Fibroblast of lung (primary cell): ENCODE data around the gene PHLDB3. TPM values are rescaled to one million over a fixed set of nuclear protein-coding genes. Genes with fewer than 3 reads are reported as not detected.
A peak's percentile ranks its signal among the peaks of the same experiment; 100 is the strongest.

Source experiments
- DNase-seq, 2 donors: peaks; one replicate each; pipeline versions ENCODE4 v3.0.0 to v3.0.0-alpha.2; 2010; ENCODE audit warnings: low read depth in 2 of 2
- H2AFZ ChIP-seq: 2 replicates; pipeline ENCODE4 v1.5.1; 2012; ENCODE audit warnings: low read length, control low read depth, inconsistent platforms
- H3K27ac ChIP-seq: 2 replicates; pipeline ENCODE4 v1.5.1; 2011; ENCODE audit warnings: low read length, control low read depth; ENCODE audit not compliant: insufficient read depth
- H3K27me3 ChIP-seq: 2 replicates; pipeline ENCODE4 v1.5.1; 2011; ENCODE audit warnings: mild to moderate bottlenecking, low read length; ENCODE audit not compliant: control insufficient read depth, insufficient read depth
- H3K36me3 ChIP-seq: 2 replicates; pipeline ENCODE4 v1.5.1; 2011; ENCODE audit warnings: low read length; ENCODE audit not compliant: control insufficient read depth, insufficient read depth
- H3K4me1 ChIP-seq: 2 replicates; pipeline ENCODE4 v1.5.1; 2011; ENCODE audit warnings: low read length; ENCODE audit not compliant: control insufficient read depth, insufficient read depth; ENCODE audit errors: extremely low read depth
- H3K4me2 ChIP-seq: 2 replicates; pipeline ENCODE4 v1.5.1; 2011; ENCODE audit warnings: low read length, control low read depth; ENCODE audit not compliant: insufficient read depth; ENCODE audit errors: extremely low read depth
- H3K4me3 ChIP-seq, 4 experiments: fragments of 200-600 bp in 1 of 4; sonication (generic) in 1 of 4; replicated peaks in 1 of 4; 2 replicates each; pipeline ENCODE4 v1.5.1; 2011 to 2016; ENCODE audit warnings: low read length in 4 of 4, low read depth in 3 of 4, mild to moderate bottlenecking in 3 of 4, control low read depth in 2 of 4, inconsistent platforms in 1 of 4, mixed read lengths in 1 of 4; ENCODE audit not compliant: insufficient read depth in 1 of 4; ENCODE audit errors: control extremely low read depth in 1 of 4
- H3K79me2 ChIP-seq: 2 replicates; pipeline ENCODE4 v1.5.1; 2012; ENCODE audit warnings: mild to moderate bottlenecking, low read length, inconsistent platforms; ENCODE audit not compliant: control insufficient read depth, insufficient read depth
- H3K9ac ChIP-seq: 2 replicates; pipeline ENCODE4 v1.5.1; 2011; ENCODE audit warnings: mild to moderate bottlenecking, low read length, control low read depth; ENCODE audit not compliant: insufficient read depth
- H3K9me3 ChIP-seq: 2 replicates; pipeline ENCODE4 v1.5.1; 2012; ENCODE audit warnings: low read depth, low read length; ENCODE audit not compliant: control insufficient read depth, insufficient read depth
- H4K20me1 ChIP-seq: 2 replicates; pipeline ENCODE4 v1.5.1; 2011; ENCODE audit warnings: low read length; ENCODE audit not compliant: control insufficient read depth, insufficient read depth; ENCODE audit errors: extremely low read depth
- EZH2 ChIP-seq: IDR thresholded peaks from 2 replicates; pipeline ENCODE4 v1.5.1; 2012; ENCODE audit warnings: low read length, control low read depth, mild to moderate bottlenecking; ENCODE audit errors: missing control alignments
- polyA plus RNA-seq, 2 donors: library from polyadenylated mRNA; depleted of rRNA in 1 of 2; stranded (reverse) in 1 of 2; unstranded in 1 of 2; fragments of >200 nt; gene quantifications; 2 replicates each; pipeline ENCODE4 v1.2.1, GENCODE V29; 2011 to 2012; ENCODE audit warnings: missing spikeins in 1 of 2
- total RNA-seq: library from RNA; depleted of rRNA; stranded (reverse); fragments of >200 nt; gene quantifications from 2 replicates; pipeline ENCODE4 v1.2.1, GENCODE V29; 2014
- TF ChIP-seq, protein P1 (sequence below), 2 donors: IDR thresholded peaks in 1 of 2; conservative IDR thresholded peaks in 1 of 2; 1 replicate in 1 of 2; 2 replicates in 1 of 2; pipeline ENCODE4 v1.5.1; 2011 to 2012; ENCODE audit warnings: low read length in 2 of 2, control low read depth in 1 of 2, inconsistent platforms in 1 of 2, low read depth in 1 of 2, mild to moderate bottlenecking in 1 of 2

PHLDB3 gene
- total and polyA plus RNA-seq, 2 donors (not counting 1 experiment from before 2014, with no cell fraction given), result 1.8 to 35.8 TPM

DNA sequence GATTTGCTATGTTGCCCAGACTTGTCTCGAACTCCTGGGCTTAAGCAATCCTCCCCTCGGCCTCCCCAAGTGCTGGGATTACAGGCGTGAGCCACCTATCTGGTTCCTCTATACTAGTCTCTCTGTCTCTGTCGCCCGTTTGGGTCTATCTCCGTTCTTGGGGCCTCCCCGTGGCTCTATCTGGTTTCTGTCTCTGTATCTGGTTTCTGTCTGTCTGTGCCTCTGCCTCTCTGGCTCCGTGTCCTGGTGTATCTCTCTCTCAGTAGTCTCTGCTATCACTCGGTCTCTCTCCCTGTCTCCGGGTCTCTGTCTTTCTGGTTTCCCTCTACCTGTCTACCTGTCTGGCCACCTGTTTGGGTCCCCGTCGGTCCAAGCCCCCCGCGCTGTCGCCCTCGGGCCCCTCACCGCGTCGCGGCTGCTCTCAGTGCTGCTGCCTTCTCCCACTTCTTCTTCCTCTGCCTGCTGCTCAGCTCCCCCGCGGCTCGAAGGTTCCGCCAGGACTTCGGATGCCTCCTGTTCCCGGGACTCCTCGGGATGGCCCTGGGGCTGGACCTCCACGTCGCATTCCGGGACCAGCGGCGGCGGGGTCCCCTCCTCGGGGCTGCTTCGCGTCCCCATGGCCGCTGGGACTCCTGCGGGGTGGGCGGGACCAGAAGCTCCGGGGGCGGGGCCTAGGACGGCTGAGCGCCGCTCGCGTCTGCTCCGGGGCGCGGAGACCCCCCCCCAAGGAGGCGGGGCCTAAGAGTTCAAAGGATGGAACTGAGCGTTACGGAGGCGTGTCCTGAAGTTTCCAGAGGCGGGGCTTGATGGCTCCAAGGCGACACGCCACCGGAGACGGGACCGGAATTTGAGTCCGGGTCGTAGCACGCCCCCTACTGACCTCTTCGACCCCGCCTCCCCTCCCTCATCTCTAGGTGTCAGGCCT lies 783 bp downstream of the PHLDB3 start:
- Histone ChIP-seq H3K36me3 (peaks cover 2% of the 10 kb centered on the region), H4K20me1 (no peaks in the 10 kb centered on the region), H3K27me3 (no peaks in the 10 kb centered on the region), H2AFZ (peak overlapping the region; percentile 90), H3K9me3 (no peaks in the 10 kb centered on the region), H3K79me2 (no peaks in the 10 kb centered on the region), H3K4me3 (peak overlapping the region; percentile 86 to 96 (median 91)), H3K4me2 (peak overlapping the region; percentile 99), H3K9ac (peak overlapping the region; percentile 75), H3K4me1 (peaks cover 5% of the 10 kb centered on the region), H3K27ac (peak overlapping the region; percentile 80)
- DNase-seq, result peak; percentile 80 to 87
- TF ChIP-seq, protein P1, sequence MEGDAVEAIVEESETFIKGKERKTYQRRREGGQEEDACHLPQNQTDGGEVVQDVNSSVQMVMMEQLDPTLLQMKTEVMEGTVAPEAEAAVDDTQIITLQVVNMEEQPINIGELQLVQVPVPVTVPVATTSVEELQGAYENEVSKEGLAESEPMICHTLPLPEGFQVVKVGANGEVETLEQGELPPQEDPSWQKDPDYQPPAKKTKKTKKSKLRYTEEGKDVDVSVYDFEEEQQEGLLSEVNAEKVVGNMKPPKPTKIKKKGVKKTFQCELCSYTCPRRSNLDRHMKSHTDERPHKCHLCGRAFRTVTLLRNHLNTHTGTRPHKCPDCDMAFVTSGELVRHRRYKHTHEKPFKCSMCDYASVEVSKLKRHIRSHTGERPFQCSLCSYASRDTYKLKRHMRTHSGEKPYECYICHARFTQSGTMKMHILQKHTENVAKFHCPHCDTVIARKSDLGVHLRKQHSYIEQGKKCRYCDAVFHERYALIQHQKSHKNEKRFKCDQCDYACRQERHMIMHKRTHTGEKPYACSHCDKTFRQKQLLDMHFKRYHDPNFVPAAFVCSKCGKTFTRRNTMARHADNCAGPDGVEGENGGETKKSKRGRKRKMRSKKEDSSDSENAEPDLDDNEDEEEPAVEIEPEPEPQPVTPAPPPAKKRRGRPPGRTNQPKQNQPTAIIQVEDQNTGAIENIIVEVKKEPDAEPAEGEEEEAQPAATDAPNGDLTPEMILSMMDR (conservative IDR thresholded peaks at IDR 0.05 in 1 of 2, IDR thresholded peaks at IDR 0.05 in 1 of 2; ENCODE audit: low read depth in 1 of 2, low read length in 2 of 2), result no peak
- no peak for TF ChIP-seq EZH2

DNA sequence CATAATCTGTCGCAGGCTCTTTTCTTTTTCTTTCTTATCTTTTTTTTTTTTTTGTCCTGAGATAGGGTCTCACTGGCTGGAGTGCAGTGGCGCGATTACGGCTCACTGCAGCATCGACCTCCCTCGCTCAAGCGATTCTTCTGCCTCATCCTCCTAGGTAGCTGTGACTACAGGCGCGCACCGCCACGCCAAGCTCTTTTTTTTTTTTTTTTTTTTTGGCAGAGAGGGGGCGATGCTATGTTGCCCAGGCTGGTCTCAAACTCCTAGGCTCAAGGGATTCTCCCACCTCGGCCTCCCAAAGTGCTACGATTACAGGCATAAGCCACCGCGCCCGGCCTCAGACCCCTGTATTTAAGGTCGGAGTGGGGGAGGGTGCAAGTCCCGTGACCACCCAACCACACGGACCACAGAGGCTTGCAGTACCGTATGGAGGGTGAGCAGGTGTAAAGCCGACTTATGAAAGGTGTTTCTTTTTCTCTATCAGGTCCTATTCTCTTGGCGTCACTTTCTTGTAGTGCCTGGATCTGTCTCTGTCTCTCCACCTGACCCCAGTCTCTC lies 2.0 kb downstream of the PHLDB3 start:
- H3K9ac ChIP-seq, result no peak overlapping the region
- no peaks in the 10 kb centered on the region for H3K79me2 ChIP-seq
- H3K4me2 ChIP-seq, result peak overlapping the region; percentile 99
- no peaks in the 10 kb centered on the region for H3K9me3 ChIP-seq
- H3K4me3 ChIP-seq, result peak overlapping the region; percentile 86 to 96 (median 91)
- H3K4me1 ChIP-seq, result peaks cover 5% of the 10 kb centered on the region
- H3K27me3 ChIP-seq, result no peaks in the 10 kb centered on the region
- H3K27ac ChIP-seq, result no peak overlapping the region
- H4K20me1 ChIP-seq, result no peaks in the 10 kb centered on the region
- H3K36me3 ChIP-seq, result peaks cover 2% of the 10 kb centered on the region
- H2AFZ ChIP-seq, result no peak overlapping the region
- DNase-seq, result no peak
- TF ChIP-seq, protein P1 (conservative IDR thresholded peaks at IDR 0.05 in 1 of 2, IDR thresholded peaks at IDR 0.05 in 1 of 2; ENCODE audit: low read depth in 1 of 2, low read length in 2 of 2), result no peak
- TF ChIP-seq EZH2, result no peak

DNA sequence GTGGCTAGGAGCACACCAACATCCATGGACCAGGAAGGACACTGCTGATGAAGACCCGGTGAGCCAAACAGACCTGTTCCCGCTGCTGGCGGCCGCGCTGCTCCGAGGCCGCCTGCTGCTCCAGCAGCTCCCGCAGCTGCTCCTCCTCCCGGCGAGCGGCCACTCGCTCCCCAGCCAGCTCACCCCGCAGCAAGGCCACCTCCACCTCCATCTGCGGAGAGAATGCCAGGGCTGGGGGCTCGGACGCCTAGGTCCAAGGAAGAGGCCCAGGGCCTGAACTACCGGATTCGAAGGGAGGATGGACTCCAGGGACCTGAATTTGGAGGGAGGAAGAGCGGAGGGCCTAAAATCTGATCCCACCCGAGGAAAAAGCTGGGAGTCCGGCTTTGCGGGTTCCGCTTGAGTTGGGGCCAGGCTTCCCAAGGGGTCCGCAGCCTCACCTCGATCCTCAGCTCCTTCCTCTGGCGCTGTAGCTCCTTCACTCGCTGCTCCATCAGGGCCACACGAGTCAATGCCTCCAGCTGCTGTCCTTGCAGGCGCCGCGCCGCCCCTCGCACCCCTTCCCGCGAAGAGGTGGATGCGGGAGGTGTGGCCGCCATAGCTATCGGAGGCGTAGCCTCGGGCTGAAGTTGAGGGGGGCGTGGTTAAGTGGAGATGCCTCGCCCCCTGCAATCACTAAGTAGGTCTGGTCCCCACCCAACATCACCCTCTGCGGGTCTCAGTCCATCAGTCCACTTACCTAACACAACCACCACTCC lies 2.7 kb downstream of the PHLDB3 start:
- TF ChIP-seq, protein P1 (conservative IDR thresholded peaks at IDR 0.05 in 1 of 2, IDR thresholded peaks at IDR 0.05 in 1 of 2; ENCODE audit: low read depth in 1 of 2, low read length in 2 of 2), result no peak
- Histone ChIP-seq H3K4me1 (peaks cover 5% of the 10 kb centered on the region), H2AFZ (no peak overlapping the region), H3K4me2 (no peak overlapping the region), H3K79me2 (no peaks in the 10 kb centered on the region), H3K27me3 (no peaks in the 10 kb centered on the region), H3K9me3 (no peaks in the 10 kb centered on the region), H4K20me1 (no peaks in the 10 kb centered on the region), H3K4me3 (peak overlapping the region in 1 of 4 experiments; percentile 94), H3K9ac (no peak overlapping the region), H3K36me3 (peaks cover 5% of the 10 kb centered on the region), H3K27ac (no peak overlapping the region)
- DNase-seq, result no peak
